Central memory CD4-positive, alpha-beta T cell (primary cell): ENCODE measurements around the gene TRIM40.
"Not testable (repeated sequence)": the region's sequence is repeated elsewhere in the genome, so short reads cannot be mapped to it uniquely, and the experiment has no call there.

Experiments used
- DNase-seq: peaks from one replicate; pipeline ENCODE4 v3.0.0; 2022

TRIM40 gene

DNA sequence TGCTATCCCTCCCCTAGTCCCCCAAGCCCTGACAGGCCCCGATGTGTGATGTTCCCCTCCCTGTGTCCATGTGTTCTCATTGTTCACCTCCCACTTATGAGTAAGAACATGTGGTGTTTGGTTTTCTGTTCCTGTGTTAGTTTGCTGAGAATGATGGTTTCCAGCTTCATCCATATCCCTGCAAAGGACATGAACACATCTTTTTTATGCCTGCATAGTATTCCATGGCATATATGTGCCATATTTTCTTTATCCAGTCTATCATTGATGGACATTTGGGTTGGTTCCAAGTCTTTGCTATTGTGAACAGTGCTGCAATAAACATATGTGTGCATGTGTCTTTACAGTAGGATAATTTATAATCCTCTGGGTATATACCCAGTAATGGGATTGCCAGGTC lies 29.3 kb downstream of the TRIM40 start:
- DNase-seq: not testable (repeated sequence)

DNA sequence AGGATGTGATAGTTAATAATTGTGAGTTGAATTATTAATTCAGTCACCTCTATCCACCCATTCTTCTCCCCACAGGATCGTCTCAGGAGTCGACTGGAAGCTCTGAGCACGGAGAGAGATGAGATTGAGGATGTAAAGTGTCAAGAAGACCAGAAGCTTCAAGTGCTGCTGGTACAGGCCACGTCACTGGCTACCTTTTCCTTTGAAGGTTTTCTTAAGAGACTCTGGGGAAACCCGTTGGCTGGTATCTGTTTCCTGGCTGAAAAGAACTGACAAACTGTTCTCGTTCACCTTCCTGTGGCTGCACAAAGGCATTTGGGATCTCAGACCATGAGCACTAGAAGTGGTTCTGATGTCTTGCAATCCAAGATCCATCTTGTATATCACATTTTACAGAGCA lies 31.2 kb downstream of the TRIM40 start:
- no peak for DNase-seq

DNA sequence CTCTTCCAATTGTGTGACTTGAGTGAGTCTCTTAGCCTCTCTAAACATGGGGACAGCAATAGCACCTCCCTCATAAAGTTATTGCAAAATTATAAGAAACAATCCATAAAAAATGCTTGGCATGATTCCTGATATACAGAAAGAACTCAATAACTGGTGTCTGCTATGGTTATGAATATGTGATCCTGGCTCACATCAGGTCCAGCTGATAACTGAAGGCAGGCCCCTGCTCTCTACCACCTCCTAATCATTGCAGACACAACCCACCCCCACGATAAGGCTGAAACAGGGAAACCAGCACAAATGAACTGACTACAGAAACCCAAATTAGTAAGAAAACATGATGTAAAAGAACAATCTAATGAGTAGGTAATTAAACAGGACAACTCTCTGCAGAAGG lies 32.8 kb downstream of the TRIM40 start:
- no peak for DNase-seq

DNA sequence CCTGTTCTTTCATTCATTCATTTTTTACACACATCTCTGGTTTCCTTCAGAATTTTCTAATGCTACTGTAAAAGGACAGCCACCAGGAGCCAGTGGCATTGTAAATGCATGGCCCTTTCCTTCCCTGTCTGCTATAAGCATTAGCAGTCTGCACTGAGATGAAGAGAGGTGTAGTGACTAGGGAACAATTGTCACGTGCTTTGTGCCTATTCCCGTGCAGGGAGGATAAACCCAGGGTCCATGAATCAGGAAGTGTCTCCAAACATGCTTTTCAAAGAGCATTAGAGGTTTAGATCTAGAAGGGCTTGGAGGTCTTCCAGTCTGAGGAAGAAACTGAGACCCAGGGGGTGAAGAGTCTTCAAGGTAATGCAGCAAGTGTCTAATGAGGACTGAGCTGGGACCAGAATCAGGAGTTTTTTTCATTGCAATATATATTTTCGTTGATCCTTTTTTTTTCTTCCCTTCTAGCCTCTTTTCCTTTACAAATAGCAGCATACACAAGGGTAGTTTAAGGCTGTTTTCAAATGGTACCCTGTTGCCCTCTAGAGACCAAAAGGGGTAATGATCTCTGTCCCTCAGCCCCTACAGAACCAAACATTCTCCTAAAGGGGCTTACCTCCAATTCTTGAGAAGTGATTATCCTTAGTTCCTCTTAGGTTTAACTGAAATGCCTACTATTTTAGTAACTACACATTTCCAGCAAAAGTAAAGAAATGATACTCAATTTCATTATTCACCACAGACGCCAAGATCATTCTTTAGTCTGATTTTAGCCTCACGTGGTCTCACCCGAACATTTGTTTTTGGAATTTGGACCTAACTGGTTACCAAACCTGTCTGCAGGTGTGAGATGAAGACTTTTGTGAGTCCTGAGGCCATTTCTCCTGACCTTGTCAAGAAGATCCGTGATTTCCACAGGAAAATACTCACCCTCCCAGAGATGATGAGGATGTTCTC lies 34.0 kb downstream of the TRIM40 start:
- peak; percentile 13 for DNase-seq

DNA sequence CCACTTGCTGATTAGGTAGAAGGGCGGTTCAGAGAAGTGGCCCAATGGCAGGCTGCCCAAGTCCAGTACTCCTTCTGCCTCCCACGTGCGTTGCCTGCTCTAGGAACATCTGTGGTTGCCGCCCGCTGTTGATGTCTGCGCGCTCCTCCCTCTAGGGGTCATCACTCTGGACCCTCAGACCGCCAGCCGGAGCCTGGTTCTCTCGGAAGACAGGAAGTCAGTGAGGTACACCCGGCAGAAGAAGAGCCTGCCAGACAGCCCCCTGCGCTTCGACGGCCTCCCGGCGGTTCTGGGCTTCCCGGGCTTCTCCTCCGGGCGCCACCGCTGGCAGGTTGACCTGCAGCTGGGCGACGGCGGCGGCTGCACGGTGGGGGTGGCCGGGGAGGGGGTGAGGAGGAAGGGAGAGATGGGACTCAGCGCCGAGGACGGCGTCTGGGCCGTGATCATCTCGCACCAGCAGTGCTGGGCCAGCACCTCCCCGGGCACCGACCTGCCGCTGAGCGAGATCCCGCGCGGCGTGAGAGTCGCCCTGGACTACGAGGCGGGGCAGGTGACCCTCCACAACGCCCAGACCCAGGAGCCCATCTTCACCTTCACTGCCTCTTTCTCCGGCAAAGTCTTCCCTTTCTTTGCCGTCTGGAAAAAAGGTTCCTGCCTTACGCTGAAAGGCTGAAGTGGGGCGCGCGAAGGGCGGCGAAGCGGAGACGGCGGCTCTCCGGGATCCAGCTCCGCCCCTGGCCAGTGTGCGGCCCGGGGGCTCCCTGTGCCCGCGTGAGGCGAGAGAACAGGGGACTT lies 35.9 kb downstream of the TRIM40 start:
- DNase-seq: no peak

DNA sequence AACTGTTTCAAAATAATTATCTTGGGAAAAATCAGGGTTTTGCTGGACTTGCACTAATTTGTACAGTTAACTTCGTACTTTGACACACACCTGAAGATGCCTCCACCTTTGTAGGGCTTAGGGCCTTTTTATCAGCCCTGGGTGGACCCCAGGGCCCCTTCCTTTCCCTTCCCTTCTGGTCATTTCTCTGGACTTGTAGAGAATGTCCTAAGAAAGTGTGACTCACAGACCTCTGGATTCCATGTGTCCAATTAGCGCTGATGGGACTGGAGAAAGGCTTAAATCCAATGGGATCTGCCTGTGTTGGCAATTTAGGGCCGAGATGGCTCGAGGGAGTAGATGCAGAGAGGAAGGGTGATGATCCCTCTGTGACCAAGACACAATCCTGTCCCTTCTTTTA lies 36.7 kb downstream of the TRIM40 start:
- no peak for DNase-seq

DNA sequence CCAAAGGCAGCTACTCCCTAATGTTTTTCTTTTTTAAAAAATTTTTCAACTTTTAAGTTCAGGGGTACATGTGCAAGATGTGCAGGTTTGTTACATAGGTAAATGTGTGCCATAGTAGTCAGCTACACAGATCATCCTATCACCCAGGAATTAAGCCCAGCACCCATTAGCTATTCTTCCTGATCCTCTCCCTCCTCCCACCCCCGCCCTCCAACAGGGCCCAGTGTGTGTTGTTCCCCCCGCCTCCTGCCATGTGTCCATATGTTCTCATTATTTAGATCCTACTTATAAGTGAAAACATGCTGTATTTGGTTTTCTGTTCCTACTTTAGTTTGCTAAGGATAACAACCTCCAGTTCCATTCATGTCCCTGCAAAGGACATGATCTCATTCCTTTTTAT lies 39.8 kb downstream of the TRIM40 start:
- no peak for DNase-seq

DNA sequence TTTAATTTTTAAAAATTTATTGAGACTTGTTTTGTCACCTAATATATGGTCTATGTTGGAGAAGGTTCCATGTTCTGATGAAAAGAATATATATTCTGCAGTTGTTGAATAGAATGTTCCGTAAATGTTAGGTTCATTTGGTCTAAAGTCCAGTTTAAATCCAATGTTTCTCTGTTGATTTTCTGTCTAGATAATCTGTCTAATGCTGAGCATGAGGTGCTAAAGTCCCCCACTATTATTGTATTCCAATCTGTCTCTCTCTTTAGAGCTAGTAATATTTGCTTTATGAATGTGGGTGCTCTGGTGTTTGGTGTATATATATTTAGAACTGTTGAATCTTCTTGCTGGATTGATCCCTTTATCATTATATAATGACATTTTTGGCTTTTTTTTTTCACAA lies 42.9 kb downstream of the TRIM40 start:
- DNase-seq: no peak

DNA sequence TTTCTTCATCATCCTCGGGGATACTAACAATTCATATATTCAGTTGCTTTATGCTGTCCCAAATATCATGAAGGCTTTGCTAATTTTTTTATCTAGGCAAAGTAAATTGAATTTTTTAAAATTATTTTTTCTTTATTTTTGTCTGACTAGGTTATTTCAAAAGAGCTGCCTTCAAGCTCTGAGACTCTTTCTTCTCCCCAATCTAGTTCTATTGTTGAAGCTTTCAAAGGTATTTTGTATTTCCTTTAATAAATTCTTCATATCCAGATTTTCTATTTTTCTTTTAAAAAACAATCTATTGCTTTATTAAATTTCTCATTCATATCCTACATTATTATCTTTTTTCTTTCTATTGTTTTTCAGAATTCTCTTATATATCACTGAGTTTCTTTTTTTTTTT lies 44.2 kb downstream of the TRIM40 start:
- no peak for DNase-seq

DNA sequence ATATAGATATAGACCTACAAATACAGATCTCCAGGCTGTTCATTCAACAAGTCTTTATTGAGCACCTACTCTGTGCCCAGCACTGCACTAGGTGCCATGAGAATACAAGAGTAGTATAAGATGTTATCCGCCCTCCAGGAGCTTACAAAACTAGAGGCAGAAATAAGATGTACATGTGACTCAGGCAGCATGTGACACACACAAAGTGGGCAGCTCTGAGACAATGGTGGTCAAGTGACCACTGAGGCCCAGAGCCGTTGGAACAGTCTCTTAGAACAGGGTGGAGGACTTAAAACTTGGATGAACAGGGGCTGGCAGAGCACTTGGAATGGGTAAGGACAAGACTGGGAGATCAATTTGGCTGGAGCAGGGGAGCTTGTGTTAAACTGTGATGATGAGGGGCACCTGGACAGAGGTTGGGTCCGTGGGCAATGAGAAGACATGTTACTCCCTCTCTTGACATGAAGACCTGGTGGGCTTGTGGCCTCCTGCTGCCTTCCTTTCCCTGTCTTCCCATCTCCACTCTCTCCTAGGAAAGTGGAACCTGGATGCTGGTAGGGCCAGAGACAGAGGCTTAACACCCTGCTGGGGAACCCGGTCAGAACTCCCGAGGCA lies 48.6 kb downstream of the TRIM40 start:
- DNase-seq: no peak

DNA sequence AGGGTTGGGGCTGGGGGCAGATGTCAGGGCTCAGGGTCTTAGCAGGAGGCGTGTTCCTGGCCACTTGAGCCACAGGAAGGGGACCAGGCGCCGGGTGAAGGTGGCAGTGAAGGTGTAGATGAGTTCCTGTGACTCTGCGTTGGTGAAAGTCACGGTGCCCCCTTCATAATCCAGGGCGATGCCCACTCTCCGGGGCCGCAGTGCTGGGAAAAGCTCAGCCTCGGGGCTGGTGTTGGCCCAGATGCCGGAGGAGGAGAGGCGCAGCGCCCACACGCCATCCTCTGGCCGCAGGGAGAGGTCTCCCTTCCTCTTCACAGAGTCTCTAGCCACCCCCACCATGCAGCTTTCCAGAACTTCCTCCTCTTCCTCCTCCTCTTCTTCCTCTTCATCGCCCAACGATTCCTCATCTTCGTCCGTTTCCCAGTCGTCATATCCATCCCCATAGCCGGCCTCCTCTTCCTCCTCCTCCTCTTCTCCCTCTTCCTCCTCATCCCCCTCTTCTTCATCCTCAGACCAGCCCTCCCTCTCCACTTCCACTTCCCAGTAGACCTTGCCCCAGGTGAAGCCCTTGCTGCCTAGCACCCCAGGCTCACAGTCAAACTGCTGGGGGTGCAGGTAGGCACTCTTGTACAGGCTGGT lies 50.0 kb downstream of the TRIM40 start:
- DNase-seq: no peak

DNA sequence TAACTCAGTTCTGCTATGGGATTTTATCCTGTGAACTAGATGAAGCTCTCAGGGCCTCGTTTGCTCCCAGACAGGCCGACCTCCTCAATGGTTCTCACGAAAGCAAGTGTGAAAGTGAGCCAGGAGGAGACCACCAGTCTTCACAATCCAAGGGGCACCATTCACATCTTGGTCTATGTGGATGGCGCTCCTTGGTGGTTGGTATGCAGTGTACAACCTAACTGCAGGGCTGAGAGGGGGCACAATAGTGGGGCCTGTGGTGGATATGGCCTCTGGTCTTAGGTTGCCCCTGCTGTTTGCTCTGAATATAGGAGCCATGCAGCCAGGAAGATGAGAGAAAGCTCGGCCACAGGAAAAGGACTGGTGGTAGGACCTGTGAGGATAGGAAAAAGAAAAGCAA lies 52.6 kb downstream of the TRIM40 start:
- DNase-seq: no peak

DNA sequence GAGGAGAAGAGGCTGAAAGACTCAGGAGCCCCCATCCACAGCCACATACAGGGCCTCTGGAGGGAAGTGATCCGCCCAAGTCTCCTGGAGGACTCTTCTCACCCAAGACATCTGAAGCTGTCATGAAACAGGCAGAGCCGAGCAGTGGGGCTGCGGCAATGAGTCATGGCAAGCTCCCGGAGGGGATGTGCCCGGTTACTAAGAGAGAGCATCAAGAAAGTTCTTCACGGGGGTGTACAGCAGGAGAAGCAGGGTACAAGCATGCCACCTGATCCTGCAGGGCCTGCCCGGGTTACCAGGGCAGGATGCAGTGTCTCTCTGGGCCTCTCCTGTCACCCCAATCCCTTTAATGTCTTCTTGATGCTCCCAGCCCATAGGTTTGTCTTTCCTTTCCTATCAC lies 56.1 kb downstream of the TRIM40 start:
- no peak for DNase-seq

DNA sequence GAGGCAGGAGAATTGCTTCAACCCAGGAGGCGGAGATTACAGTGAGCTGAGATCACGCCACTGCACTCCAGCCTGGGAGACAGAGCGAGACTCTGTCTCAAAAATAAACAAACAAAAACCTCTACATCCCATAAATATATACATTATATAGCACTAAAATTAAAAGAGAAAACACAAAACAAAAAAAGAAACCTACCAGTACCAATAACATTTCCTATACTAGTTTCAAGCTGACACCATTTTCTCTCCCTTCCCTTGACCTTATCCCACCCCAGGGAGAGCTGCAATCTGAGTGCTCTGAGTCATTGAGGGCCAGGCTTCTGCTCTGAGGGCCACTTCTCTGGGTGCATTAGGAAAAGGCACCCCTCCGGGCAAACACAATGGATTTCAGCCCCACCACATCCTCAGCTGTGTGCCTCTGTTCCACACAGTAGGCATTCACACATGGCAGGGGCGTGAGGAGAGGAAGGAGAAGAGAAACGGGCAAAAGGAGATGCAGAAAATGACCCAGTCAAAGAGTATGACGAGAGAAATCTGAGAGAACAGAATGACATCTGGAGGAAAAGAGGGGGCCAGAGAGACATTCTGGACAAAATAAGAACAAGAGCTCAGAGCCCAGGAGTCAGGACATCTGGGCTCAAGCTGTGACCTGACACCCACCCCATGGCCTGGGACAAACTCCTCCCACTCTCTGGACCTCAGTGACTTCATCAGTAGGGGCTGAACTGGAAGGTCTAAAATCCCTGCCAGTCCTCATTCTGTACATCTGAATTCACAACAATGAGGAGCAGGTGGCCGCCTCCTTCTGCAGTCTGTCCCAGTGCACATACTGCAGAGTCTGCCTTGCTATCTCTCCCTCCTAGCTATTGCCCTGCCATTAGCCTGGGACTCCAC lies 59.1 kb downstream of the TRIM40 start:
- DNase-seq: no peak

DNA sequence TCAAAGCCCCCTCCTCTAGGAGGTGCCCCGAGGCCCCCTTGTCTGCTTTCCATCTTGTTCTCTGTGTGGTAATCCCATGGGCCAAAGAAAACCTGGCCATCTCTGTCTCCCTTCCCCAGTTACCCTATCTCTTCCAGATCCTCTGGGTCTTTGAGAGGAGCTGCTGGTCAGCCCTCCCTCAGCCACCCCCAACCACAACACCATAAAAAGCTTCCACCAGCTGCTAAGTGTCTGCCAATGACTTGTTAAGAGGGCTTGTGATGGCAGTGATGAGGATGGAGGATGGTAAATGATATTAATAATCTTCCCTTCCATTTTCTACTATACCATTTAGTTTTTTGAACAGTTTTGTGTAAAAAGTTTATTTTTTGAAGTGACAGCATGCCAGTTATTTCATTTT lies 60.0 kb downstream of the TRIM40 start:
- no peak for DNase-seq

DNA sequence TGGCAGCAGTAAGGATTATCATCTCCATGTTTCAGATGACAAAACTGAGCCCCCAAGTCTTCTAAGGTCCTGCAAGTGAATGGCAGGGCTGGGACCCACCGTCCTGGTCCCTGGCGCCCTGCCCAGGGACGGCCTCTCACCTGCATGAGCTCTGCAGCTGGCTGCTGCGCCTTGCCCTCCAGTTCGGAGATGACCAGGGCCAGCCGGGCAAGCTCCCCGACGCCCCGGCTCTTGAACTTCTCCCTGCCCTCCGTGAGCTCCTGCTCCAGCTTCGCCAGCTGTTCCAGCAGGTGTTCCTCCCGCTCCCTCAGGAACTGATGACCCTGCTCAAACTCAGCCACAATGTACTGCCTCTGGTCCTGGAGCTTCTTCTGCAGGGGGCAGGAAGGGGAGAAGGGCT lies 60.4 kb downstream of the TRIM40 start:
- no peak for DNase-seq
